ENCODE data around the gene GRP.
A peak's percentile ranks its signal among the peaks of the same experiment; 100 is the strongest.

The GRP gene

GRCh38 chr18:59219672-59220163, at the start of gene GRP:
GRP (plus strand) TSS chr18:59220158; CDS start chr18:59220266, 108 bp downstream.
- peak; percentile 50 for DNase-seq

- DNase-seq = no peak
These were observed 47.2 kb upstream of the GRP start for GRCh38 chr18:59172664-59173249.

GRCh38 chr18:59177485-59177884, 42.5 kb upstream of the GRP start:
- DNase-seq = no peak

GRCh38 chr18:59180150-59180845, 39.7 kb upstream of the GRP start:
- DNase-seq = peak; percentile 52

- no peak for DNase-seq
These were observed 37.3 kb upstream of the GRP start for GRCh38 chr18:59182673-59183072.

- DNase-seq = no peak
These were observed 30.9 kb upstream of the GRP start for GRCh38 chr18:59189008-59189407.

GRCh38 chr18:59189746-59190145, 30.2 kb upstream of the GRP start:
- DNase-seq = no peak

- no peak for DNase-seq
These were observed 23.7 kb upstream of the GRP start for GRCh38 chr18:59196161-59196725.

- DNase-seq = no peak
These were observed 22.3 kb upstream of the GRP start for GRCh38 chr18:59197636-59198035.

- no peak for DNase-seq
These were observed 21.7 kb upstream of the GRP start for GRCh38 chr18:59198215-59198614.

GRCh38 chr18:59200787-59201186, 19.2 kb upstream of the GRP start:
- no peak for DNase-seq

GRCh38 chr18:59202258-59202820, 17.6 kb upstream of the GRP start:
- DNase-seq = no peak

- DNase-seq = no peak
These were observed 12.5 kb upstream of the GRP start for GRCh38 chr18:59207506-59207905.

- no peak for DNase-seq
These were observed 11.3 kb upstream of the GRP start for GRCh38 chr18:59208602-59209125.

- no peak for DNase-seq
These were observed 9.7 kb upstream of the GRP start for GRCh38 chr18:59210299-59210698.

- no peak for DNase-seq
These were observed 8.3 kb upstream of the GRP start for GRCh38 chr18:59211629-59212028.

- DNase-seq = no peak
These were observed 1.9 kb upstream of the GRP start for GRCh38 chr18:59218018-59218417.

GRCh38 chr18:59220164-59220783, 316 bp downstream of the GRP start:
- DNase-seq = no peak

GRCh38 chr18:59220784-59221765, 1.1 kb downstream of the GRP start:
- DNase-seq = peak; percentile 49

- DNase-seq = no peak
These were observed 2.4 kb downstream of the GRP start for GRCh38 chr18:59222341-59222740.

GRCh38 chr18:59228351-59228750, 8.4 kb downstream of the GRP start:
- no peak for DNase-seq

GRCh38 chr18:59229191-59229590, 9.2 kb downstream of the GRP start:
- no peak for DNase-seq
